ENCODE results near the gene AJAP1. TPM values are rescaled to one million over a fixed set of nuclear protein-coding genes. Genes with fewer than 3 reads are reported as not detected.

AJAP1 gene
- total and polyA plus RNA-seq, 9 donors = 1.2 to 20.8 (median 12.5) TPM

DNA sequence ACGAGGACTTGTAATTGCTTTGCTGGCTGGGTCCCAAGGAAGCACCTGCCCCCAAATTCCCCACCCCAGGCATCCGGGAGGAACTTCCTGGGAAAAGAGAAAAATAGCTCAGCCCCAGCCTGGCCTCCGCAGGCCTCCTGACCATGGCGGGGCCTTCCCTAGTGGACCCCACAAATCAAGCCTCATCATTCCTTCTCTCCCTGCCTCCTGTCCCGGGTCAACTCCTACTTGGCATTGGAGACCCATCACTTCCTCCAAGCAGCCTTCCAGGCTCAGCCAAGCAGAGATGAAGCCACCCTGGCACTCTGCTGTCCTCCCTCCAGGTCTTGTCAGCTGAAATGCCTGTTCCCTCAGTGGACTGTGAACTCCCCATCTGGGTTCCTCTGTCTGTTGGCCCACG lies 38.0 kb downstream of the AJAP1 start:
- Histone ChIP-seq H3K36me3 (no peaks in the 10 kb centered on the region), H3K4me1 (ENCODE audit: insufficient read depth) (no peaks in the 10 kb centered on the region), H3K27me3 (no peaks in the 10 kb centered on the region), H3K27ac (no peak overlapping the region), H3K4me3 (no peak overlapping the region), H3K9me3 (no peaks in the 10 kb centered on the region)
- DNase-seq = no peak
- intact Hi-C loops (cut with DNase I) = no loop called here
- TF ChIP-seq POLR2A (IDR thresholded peaks at IDR 0.05) (no peak), EP300 (IDR thresholded peaks at IDR 0.05) (no peak)
- TF ChIP-seq, protein P1, sequence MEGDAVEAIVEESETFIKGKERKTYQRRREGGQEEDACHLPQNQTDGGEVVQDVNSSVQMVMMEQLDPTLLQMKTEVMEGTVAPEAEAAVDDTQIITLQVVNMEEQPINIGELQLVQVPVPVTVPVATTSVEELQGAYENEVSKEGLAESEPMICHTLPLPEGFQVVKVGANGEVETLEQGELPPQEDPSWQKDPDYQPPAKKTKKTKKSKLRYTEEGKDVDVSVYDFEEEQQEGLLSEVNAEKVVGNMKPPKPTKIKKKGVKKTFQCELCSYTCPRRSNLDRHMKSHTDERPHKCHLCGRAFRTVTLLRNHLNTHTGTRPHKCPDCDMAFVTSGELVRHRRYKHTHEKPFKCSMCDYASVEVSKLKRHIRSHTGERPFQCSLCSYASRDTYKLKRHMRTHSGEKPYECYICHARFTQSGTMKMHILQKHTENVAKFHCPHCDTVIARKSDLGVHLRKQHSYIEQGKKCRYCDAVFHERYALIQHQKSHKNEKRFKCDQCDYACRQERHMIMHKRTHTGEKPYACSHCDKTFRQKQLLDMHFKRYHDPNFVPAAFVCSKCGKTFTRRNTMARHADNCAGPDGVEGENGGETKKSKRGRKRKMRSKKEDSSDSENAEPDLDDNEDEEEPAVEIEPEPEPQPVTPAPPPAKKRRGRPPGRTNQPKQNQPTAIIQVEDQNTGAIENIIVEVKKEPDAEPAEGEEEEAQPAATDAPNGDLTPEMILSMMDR (IDR thresholded peaks at IDR 0.05) = no peak
- WGBS, 3 donors = 72 to 87% (median 76%) methylated on average over 6 of the region's 6 CpGs

DNA sequence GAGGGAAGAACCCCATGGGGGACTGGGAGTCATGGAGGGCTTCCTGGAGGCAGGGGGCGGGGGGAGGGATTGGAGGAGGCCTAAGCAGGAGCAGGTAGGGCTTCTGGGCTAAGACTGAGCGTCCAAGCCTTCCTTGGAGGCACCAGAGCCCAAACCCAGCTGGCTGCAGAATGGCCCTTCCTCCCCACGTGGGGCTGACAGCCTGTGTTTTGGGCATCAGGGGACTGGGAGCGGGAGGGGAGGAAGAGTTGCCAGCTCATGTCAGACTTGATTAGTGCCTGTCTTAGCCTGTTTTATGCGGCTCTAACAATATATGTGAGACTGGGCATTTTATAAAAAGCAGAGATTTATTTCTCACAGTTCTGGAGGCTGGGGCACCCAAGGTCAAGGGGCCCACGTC lies 38.9 kb downstream of the AJAP1 start:
- Histone ChIP-seq H3K27me3 (no peaks in the 10 kb centered on the region), H3K9me3 (no peaks in the 10 kb centered on the region), H3K27ac (no peak overlapping the region), H3K36me3 (no peaks in the 10 kb centered on the region), H3K4me3 (no peak overlapping the region), H3K4me1 (ENCODE audit: insufficient read depth) (no peaks in the 10 kb centered on the region)
- DNase-seq = no peak
- 58 to 79% (median 71%) methylated on average over 6 of the region's 6 CpGs for WGBS, 3 donors
- intact Hi-C loops (cut with DNase I) = no loop called here
- TF ChIP-seq, protein P1 (IDR thresholded peaks at IDR 0.05) = no peak
- TF ChIP-seq EP300 (IDR thresholded peaks at IDR 0.05) = no peak
- TF ChIP-seq POLR2A (IDR thresholded peaks at IDR 0.05) = no peak

DNA sequence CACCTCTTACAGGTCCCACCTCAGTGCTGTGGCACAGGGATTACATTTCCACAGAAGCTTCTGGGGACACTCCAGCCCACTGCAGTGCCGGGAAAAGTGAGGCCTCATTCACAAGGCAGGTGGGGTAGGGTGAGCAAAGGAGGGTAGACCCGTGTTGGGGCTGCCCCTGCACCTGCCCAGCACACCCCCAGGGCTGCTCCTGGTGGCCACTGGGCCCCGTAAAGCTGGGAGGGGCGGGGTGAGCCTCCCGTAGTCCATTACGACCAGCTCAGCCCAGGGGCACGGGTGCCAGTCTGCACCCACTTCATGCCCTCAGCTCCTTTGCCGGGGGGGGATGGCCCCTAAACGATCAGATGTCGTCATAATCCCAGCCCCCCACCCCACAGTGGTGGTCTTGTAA lies 39.5 kb downstream of the AJAP1 start:
- no peaks in the 10 kb centered on the region for H3K4me1 ChIP-seq (ENCODE audit: insufficient read depth)
- 87 to 90% (median 89%) methylated on average over 9 to 10 of the region's 10 CpGs for WGBS, 3 donors
- no peak overlapping the region for H3K4me3 ChIP-seq
- no peaks in the 10 kb centered on the region for H3K9me3 ChIP-seq
- intact Hi-C loops (cut with DNase I) = no loop called here
- no peaks in the 10 kb centered on the region for H3K27me3 ChIP-seq
- no peaks in the 10 kb centered on the region for H3K36me3 ChIP-seq
- no peak for TF ChIP-seq EP300 (IDR thresholded peaks at IDR 0.05)
- no peak overlapping the region for H3K27ac ChIP-seq
- no peak for DNase-seq

DNA sequence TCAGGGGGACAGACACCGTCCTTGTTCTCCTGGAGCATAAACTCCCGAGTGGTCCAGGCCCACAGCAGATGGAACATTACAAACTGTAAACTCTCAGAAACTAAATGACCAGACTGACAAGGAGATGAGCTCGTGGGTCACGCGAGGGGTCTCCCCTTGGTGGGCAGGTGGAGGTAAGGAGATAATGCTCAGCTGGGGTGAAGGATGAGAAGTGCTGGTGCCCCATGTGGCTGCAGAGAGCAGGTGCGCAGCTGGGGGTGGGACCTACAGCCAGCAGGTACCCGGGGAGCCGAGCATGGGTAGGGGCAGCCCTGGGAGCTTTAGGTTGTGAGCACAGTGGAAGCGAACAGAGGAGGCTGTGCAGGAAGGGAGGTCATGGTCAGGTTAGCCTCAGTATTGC lies 40.1 kb downstream of the AJAP1 start:
- TF ChIP-seq EP300 (IDR thresholded peaks at IDR 0.05) (no peak), POLR2A (IDR thresholded peaks at IDR 0.05) (no peak)
- Histone ChIP-seq H3K27me3 (no peaks in the 10 kb centered on the region), H3K4me3 (no peak overlapping the region), H3K4me1 (ENCODE audit: insufficient read depth) (no peaks in the 10 kb centered on the region), H3K9me3 (no peaks in the 10 kb centered on the region), H3K27ac (no peak overlapping the region), H3K36me3 (no peaks in the 10 kb centered on the region)
- intact Hi-C loops (cut with DNase I) = no loop called here
- 77 to 81% (median 78%) methylated on average over 9 of the region's 9 CpGs for whole genome bisulfite sequencing, 3 donors
- DNase-seq = no peak

DNA sequence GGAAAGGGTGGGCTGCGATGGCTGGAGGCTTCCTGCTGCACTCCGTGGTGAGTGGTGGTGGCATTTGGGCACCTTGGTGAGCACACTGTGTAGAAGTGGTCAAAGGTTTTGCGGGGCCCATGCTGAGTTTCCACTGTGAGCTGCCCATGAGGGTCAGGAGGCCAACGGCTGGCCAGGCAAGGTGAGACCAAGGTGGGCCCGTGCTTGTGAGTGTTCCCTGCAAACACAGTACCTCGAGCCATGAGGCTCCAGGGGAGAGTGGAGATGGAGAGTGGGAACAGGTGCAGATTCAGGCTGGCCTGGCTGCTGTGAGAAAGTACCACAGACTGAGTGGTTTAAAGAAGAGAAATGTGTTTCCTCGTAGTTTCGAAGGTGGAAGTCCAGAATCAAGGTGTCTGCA lies 40.8 kb downstream of the AJAP1 start:
- no peaks in the 10 kb centered on the region for H3K4me1 ChIP-seq (ENCODE audit: insufficient read depth)
- intact Hi-C loops (cut with DNase I) = no loop called here
- H3K4me3 ChIP-seq = no peak overlapping the region
- no peak overlapping the region for H3K27ac ChIP-seq
- no peaks in the 10 kb centered on the region for H3K27me3 ChIP-seq
- TF ChIP-seq POLR2A (IDR thresholded peaks at IDR 0.05) = no peak
- TF ChIP-seq, protein P1 (IDR thresholded peaks at IDR 0.05) = no peak
- no peak for TF ChIP-seq EP300 (IDR thresholded peaks at IDR 0.05)
- 88 to 96% (median 94%) methylated on average over 8 of the region's 8 CpGs for WGBS, 3 donors
- no peaks in the 10 kb centered on the region for H3K36me3 ChIP-seq
- DNase-seq = no peak
- no peaks in the 10 kb centered on the region for H3K9me3 ChIP-seq

All from ovary (tissue), 9 donors.